Large intestine (tissue), 12 donors: ENCODE results near the gene CORO6. TPM values are rescaled to one million over a fixed set of nuclear protein-coding genes. Genes with fewer than 3 reads are reported as not detected.

Source experiments
- DNase-seq, 2 donors: peaks; one replicate each; pipeline versions ENCODE4 v3.0.0 to v3.0.0-alpha.2; 2013
- H3K27ac ChIP-seq: one replicate; pipeline ENCODE4 v1.5.1; 2013; ENCODE audit warnings: low read length
- H3K27me3 ChIP-seq: 2 replicates; pipeline ENCODE4 v1.6.1; 2013; ENCODE audit warnings: low read length; ENCODE audit not compliant: control insufficient read depth, insufficient read depth
- H3K36me3 ChIP-seq: 2 replicates; pipeline ENCODE4 v1.6.1; 2013; ENCODE audit warnings: low read length; ENCODE audit not compliant: control insufficient read depth, insufficient read depth
- H3K4me1 ChIP-seq: one replicate; pipeline ENCODE4 v1.6.1; 2013; ENCODE audit warnings: low read length; ENCODE audit not compliant: control insufficient read depth, insufficient read depth
- H3K4me3 ChIP-seq: one replicate; pipeline ENCODE4 v1.5.1; 2013; ENCODE audit warnings: low read length
- H3K9me3 ChIP-seq: one replicate; pipeline ENCODE4 v1.6.1; 2013; ENCODE audit warnings: mild to moderate bottlenecking, low read depth, low read length, moderate library complexity; ENCODE audit not compliant: control insufficient read depth
- WGBS: methylation state at CpG from one replicate; pipeline ENCODE4 v1.1.5; 2013; ENCODE audit warnings: low lambda C conversion rate; ENCODE audit not compliant: insufficient coverage; 5-methylcytosine and 5-hydroxymethylcytosine counted together
- long read RNA-seq, 11 donors: transcript quantifications; one replicate each; lab custom pipeline, GENCODE V29; 2026
- polyA plus RNA-seq: library from polyadenylated mRNA; unstranded; fragments of 120-200 nt; gene quantifications from one replicate; pipeline ENCODE4 v1.2.1, GENCODE V29; 2013

CORO6 gene
- 2.3 TPM for polyA plus RNA-seq
- long read RNA-seq, donor 1, result 0 reads
- long read RNA-seq, donor 2, result 0 reads
- long read RNA-seq, donor 3, result 0 reads
- long read RNA-seq, donor 4, result 0 reads
- long read RNA-seq, donor 5, result 0 reads
- long read RNA-seq, donor 6, result 0 reads
- long read RNA-seq, donor 7, partial matches to known transcripts, result 0 of 1 reads
- long read RNA-seq, donor 7, other reads (novel, unspliced or antisense), result 0 of 1 reads
- long read RNA-seq, donor 8, partial matches to known transcripts, result 0 of 2 reads
- long read RNA-seq, donor 8, other reads (novel, unspliced or antisense), result 0 of 2 reads
- long read RNA-seq, donor 9, result 0 reads
- long read RNA-seq, donor 10, result 0 reads
- long read RNA-seq, donor 11, result 0 reads

GRCh38 chr17:29622337-29623282, at the start of gene CORO6:
TSS of gene CORO6 (minus strand) at chr17:29622912. CDS start at chr17:29621421, 1,491 bp downstream.
- H3K4me3 ChIP-seq, result peak within 1 kb of the TSS; percentile 54
- peak in 1 of 2 donors; percentile 44 for DNase-seq
- no peaks in the 10 kb centered on the region for H3K36me3 ChIP-seq
- H3K27ac ChIP-seq, result no peak within 1 kb of the TSS
- H3K27me3 ChIP-seq, result peaks cover 60% of the 10 kb centered on the region
- no CpG with 5 or more reads among the region's 77 CpGs for WGBS
- peaks cover 9% of the 10 kb centered on the region for H3K9me3 ChIP-seq
- H3K4me1 ChIP-seq, result peaks cover 15% of the 10 kb centered on the region

GRCh38 chr17:29671661-29672060, 48.9 kb upstream of the CORO6 start:
- no peak overlapping the region for H3K4me3 ChIP-seq
- H3K36me3 ChIP-seq, result peaks cover 14% of the 10 kb centered on the region
- no peaks in the 10 kb centered on the region for H3K9me3 ChIP-seq
- no peak overlapping the region for H3K27ac ChIP-seq
- no CpG with 5 or more reads among the region's 5 CpGs for WGBS
- no peaks in the 10 kb centered on the region for H3K4me1 ChIP-seq
- no peak for DNase-seq
- no peaks in the 10 kb centered on the region for H3K27me3 ChIP-seq

- DNase-seq, result no peak
- Histone ChIP-seq H3K36me3 (peaks cover 16% of the 10 kb centered on the region), H3K4me3 (no peak overlapping the region), H3K4me1 (peaks cover 15% of the 10 kb centered on the region), H3K27ac (no peak overlapping the region), H3K9me3 (no peaks in the 10 kb centered on the region), H3K27me3 (no peaks in the 10 kb centered on the region)
These were observed 46.6 kb upstream of the CORO6 start for GRCh38 chr17:29669266-29669665.

GRCh38 chr17:29667969-29668368, 45.3 kb upstream of the CORO6 start:
- H3K9me3 ChIP-seq, result no peaks in the 10 kb centered on the region
- DNase-seq, result no peak
- H3K4me1 ChIP-seq, result peaks cover 19% of the 10 kb centered on the region
- H3K4me3 ChIP-seq, result no peak overlapping the region
- H3K27ac ChIP-seq, result no peak overlapping the region
- H3K36me3 ChIP-seq, result peaks cover 16% of the 10 kb centered on the region
- no peaks in the 10 kb centered on the region for H3K27me3 ChIP-seq

- no peak overlapping the region for H3K4me3 ChIP-seq
- 20% methylated on average over 1 of the region's 1 CpG for WGBS
- peaks cover 11% of the 10 kb centered on the region for H3K36me3 ChIP-seq
- no peaks in the 10 kb centered on the region for H3K9me3 ChIP-seq
- peaks cover 22% of the 10 kb centered on the region for H3K4me1 ChIP-seq
- peak overlapping the region; percentile 84 for H3K27ac ChIP-seq
- no peaks in the 10 kb centered on the region for H3K27me3 ChIP-seq
- DNase-seq, result no peak
These were observed 42.7 kb upstream of the CORO6 start for GRCh38 chr17:29665481-29665810.

GRCh38 chr17:29664743-29665480, 42.2 kb upstream of the CORO6 start:
- H3K27ac ChIP-seq, result peak overlapping the region; percentile 84
- no peaks in the 10 kb centered on the region for H3K9me3 ChIP-seq
- no peaks in the 10 kb centered on the region for H3K27me3 ChIP-seq
- peaks cover 11% of the 10 kb centered on the region for H3K36me3 ChIP-seq
- H3K4me1 ChIP-seq, result peaks cover 22% of the 10 kb centered on the region
- DNase-seq, result peak; percentile 63 to 76
- 43% methylated on average over 1 of the region's 2 CpGs for WGBS
- no peak overlapping the region for H3K4me3 ChIP-seq

- H3K27me3 ChIP-seq, result no peaks in the 10 kb centered on the region
- peaks cover 10% of the 10 kb centered on the region for H3K36me3 ChIP-seq
- H3K9me3 ChIP-seq, result no peaks in the 10 kb centered on the region
- 60% methylated on average over 1 of the region's 1 CpG for WGBS
- DNase-seq, result peak in 1 of 2 donors; percentile 33
- H3K4me1 ChIP-seq, result peaks cover 22% of the 10 kb centered on the region
- H3K4me3 ChIP-seq, result no peak overlapping the region
- peak overlapping the region; percentile 21 for H3K27ac ChIP-seq
These were observed 40.4 kb upstream of the CORO6 start for GRCh38 chr17:29663155-29663554.

GRCh38 chr17:29661213-29661612, 38.5 kb upstream of the CORO6 start:
- no CpG with 5 or more reads among the region's 2 CpGs for WGBS
- Histone ChIP-seq H3K27ac (no peak overlapping the region), H3K36me3 (peaks cover 5% of the 10 kb centered on the region), H3K9me3 (no peaks in the 10 kb centered on the region), H3K4me1 (peaks cover 21% of the 10 kb centered on the region), H3K4me3 (no peak overlapping the region), H3K27me3 (no peaks in the 10 kb centered on the region)
- DNase-seq, result no peak

- Histone ChIP-seq H3K4me1 (peaks cover 7% of the 10 kb centered on the region), H3K9me3 (no peaks in the 10 kb centered on the region), H3K27me3 (no peaks in the 10 kb centered on the region), H3K4me3 (no peak overlapping the region), H3K27ac (no peak overlapping the region), H3K36me3 (peaks cover 6% of the 10 kb centered on the region)
- WGBS, result 100% methylated on average over 2 of the region's 2 CpGs
- no peak for DNase-seq
These were observed 36.4 kb upstream of the CORO6 start for GRCh38 chr17:29659155-29659554.

- Histone ChIP-seq H3K27ac (no peak overlapping the region), H3K36me3 (peaks cover 11% of the 10 kb centered on the region), H3K27me3 (no peaks in the 10 kb centered on the region), H3K4me3 (no peak overlapping the region), H3K9me3 (no peaks in the 10 kb centered on the region), H3K4me1 (no peaks in the 10 kb centered on the region)
- no peak for DNase-seq
- WGBS, result no CpG with 5 or more reads among the region's 6 CpGs
These were observed 32.6 kb upstream of the CORO6 start for GRCh38 chr17:29655323-29655722.
